ENCODE data around the gene ZFYVE9. TPM values are rescaled to one million over a fixed set of nuclear protein-coding genes. Genes with fewer than 3 reads are reported as not detected.
A peak's percentile ranks its signal among the peaks of the same experiment; 100 is the strongest.
"Not testable (repeated sequence)": the region's sequence is repeated elsewhere in the genome, so short reads cannot be mapped to it uniquely, and the experiment has no call there.

Gene ZFYVE9
- 10.3 TPM for polyA plus RNA-seq (2012; ENCODE audit: insufficient read depth, insufficient read length, low read depth)

DNA sequence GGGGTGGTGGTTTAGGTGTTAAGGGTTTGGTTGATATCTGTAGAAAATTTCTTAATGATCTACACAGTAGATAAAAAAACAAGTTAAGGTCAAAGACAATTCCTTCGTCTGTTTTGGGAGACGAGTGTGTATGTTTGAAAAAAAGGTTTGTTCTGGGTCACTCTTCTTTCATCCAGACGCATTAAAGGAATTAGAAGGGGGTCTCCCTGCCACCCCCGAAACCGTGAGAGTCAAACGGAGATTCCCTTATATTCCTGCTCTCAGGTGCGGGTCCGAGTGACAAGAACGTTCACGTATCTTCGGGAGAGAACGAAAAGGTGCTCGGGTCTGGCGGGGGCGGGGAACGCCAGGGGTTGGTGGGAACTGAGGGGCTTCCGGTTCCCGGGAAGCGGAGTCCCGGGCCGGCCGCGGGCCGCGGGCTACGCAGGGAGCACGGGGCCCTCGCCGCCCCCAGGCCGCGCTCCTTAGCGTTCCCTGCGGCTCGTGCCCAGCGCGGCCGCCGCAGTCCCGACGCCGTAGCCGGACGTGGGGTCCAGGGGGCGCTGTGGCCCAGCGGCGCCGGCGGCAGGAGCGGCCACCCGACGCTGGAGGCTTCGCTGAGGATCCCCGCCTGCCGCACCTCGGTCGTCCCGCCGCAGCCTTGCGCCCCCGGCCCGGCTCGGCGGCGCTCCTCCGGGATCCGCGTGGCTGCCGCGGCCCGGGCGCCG lies at the start of gene ZFYVE9:
TSS of gene ZFYVE9 (plus strand) at position 577 of the 707 bp plus-strand sequence. CDS start 91,118 bp downstream, outside the sequence.
- H3K36me3 ChIP-seq: no peaks in the 10 kb centered on the region
- no peaks in the 10 kb centered on the region for H3K9me3 ChIP-seq
- H3K27me3 ChIP-seq: no peaks in the 10 kb centered on the region
- peak within 1 kb of the TSS; percentile 83 for H3K4me3 ChIP-seq (ENCODE audit: low read depth, low read length)
- TF ChIP-seq, protein P1, sequence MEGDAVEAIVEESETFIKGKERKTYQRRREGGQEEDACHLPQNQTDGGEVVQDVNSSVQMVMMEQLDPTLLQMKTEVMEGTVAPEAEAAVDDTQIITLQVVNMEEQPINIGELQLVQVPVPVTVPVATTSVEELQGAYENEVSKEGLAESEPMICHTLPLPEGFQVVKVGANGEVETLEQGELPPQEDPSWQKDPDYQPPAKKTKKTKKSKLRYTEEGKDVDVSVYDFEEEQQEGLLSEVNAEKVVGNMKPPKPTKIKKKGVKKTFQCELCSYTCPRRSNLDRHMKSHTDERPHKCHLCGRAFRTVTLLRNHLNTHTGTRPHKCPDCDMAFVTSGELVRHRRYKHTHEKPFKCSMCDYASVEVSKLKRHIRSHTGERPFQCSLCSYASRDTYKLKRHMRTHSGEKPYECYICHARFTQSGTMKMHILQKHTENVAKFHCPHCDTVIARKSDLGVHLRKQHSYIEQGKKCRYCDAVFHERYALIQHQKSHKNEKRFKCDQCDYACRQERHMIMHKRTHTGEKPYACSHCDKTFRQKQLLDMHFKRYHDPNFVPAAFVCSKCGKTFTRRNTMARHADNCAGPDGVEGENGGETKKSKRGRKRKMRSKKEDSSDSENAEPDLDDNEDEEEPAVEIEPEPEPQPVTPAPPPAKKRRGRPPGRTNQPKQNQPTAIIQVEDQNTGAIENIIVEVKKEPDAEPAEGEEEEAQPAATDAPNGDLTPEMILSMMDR (IDR thresholded peaks at IDR 0.05; ENCODE audit: low read depth, low read length): peak; percentile 37
- peak; percentile 79 for DNase-seq
- no peaks in the 10 kb centered on the region for H3K4me1 ChIP-seq

DNA sequence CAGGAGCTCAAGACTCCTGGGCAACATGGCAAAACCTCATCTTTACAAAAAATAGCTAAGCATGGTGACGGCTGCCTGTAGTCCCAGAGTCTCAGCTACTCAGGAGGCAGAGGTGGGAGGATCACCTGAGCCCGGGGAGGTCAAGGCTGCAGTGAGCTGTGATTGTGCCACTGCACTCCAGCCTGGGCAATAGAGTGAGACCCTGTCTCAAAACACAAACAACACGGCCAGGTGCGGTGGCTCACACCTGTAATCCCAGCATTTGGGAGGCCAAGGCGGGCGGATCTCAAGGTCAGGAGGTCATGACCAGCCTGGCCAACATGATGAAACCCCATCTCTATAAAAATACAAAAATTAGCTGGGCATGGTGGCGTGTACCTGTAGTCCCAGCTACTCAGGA lies 47.6 kb upstream of the ZFYVE9 start:
- not testable (repeated sequence) for H3K4me1 ChIP-seq; H3K9me3 ChIP-seq; DNase-seq; H3K36me3 ChIP-seq; H3K4me3 ChIP-seq (ENCODE audit: low read depth, low read length); H3K27me3 ChIP-seq

DNA sequence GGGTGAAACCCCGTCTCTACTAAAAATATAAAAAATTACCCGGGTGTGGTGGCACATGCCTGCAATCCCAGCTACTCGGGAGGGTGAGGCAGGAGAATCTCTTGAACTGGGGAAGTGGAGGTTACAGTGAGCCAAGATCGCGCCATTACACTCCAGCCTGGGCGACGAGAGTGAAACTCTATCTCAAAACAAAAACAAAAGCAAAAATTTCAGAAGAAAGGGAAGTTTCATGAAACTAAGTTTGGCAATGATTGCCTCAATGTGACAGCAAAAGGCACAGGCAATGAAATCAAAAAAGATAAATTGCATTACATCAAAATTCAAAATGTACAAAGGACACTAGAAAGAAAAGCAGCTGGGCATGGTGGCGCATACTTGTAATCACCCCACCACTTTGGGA lies 45.7 kb upstream of the ZFYVE9 start:
- no peaks in the 10 kb centered on the region for H3K27me3 ChIP-seq
- no peaks in the 10 kb centered on the region for H3K9me3 ChIP-seq
- no peak overlapping the region for H3K4me3 ChIP-seq (ENCODE audit: low read depth, low read length)

GRCh38 chr1:52098139-52098871 lies 43.6 kb upstream of the ZFYVE9 start:
- H3K4me1 ChIP-seq: no peaks in the 10 kb centered on the region
- TF ChIP-seq, protein P1 (IDR thresholded peaks at IDR 0.05; ENCODE audit: low read depth, low read length): no peak

More for the DNA sequence above, 45.7 kb upstream of the ZFYVE9 start:
- H3K36me3 ChIP-seq: no peaks in the 10 kb centered on the region
- TF ChIP-seq, protein P1 (IDR thresholded peaks at IDR 0.05; ENCODE audit: low read depth, low read length): no peak
- DNase-seq: no peak
- no peaks in the 10 kb centered on the region for H3K4me1 ChIP-seq

DNA sequence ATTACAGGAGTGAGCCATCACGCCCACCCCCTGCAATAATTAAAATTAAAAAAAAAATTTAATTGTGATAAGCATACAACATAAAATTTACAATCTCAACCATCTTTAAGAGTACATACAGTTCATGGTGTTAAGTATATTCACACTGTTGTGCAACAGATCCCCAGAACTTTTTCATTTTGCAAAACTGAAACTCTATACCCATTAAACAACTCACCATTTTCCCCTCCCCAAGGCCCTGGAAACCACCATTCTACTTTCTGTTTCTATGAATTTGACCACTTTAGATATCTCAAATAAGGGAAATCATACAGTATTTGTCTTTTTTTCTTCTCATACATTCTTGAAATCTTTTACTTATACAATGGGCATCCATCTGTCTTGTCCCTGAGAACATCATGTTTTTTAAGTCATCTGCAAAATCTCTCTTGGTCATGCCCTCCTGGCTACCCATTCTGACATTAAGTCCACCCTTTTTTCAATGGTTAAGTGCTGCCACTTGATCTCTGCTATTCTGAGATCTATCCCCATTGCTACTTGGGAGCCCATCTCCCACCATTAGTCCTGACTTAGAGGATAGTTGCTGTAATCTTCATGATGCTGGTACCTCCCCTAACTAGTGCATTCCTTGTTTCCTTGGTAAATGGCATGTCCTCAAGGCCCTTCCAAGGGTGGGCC lies 39.4 kb upstream of the ZFYVE9 start:
- TF ChIP-seq, protein P1 (IDR thresholded peaks at IDR 0.05; ENCODE audit: low read depth, low read length): no peak
- no peaks in the 10 kb centered on the region for H3K36me3 ChIP-seq
- no peaks in the 10 kb centered on the region for H3K27me3 ChIP-seq
- H3K4me1 ChIP-seq: no peaks in the 10 kb centered on the region
- H3K9me3 ChIP-seq: no peaks in the 10 kb centered on the region
- no peak for DNase-seq
- H3K4me3 ChIP-seq (ENCODE audit: low read depth, low read length): no peak overlapping the region

More at GRCh38 chr1:52098139-52098871, 43.6 kb upstream of the ZFYVE9 start:
- DNase-seq: no peak
- H3K9me3 ChIP-seq: no peaks in the 10 kb centered on the region
- no peaks in the 10 kb centered on the region for H3K27me3 ChIP-seq
- no peak overlapping the region for H3K4me3 ChIP-seq (ENCODE audit: low read depth, low read length)
- H3K36me3 ChIP-seq: no peaks in the 10 kb centered on the region

GRCh38 chr1:52111492-52111891 lies 30.4 kb upstream of the ZFYVE9 start:
- H3K4me1 ChIP-seq: no peaks in the 10 kb centered on the region

More at GRCh38 chr1:52111492-52111891, 30.4 kb upstream of the ZFYVE9 start:
- TF ChIP-seq, protein P1 (IDR thresholded peaks at IDR 0.05; ENCODE audit: low read depth, low read length): no peak
- H3K4me3 ChIP-seq (ENCODE audit: low read depth, low read length): no peak overlapping the region
- no peaks in the 10 kb centered on the region for H3K9me3 ChIP-seq
- H3K36me3 ChIP-seq: no peaks in the 10 kb centered on the region
- no peak for DNase-seq
- H3K27me3 ChIP-seq: no peaks in the 10 kb centered on the region
